Measurements from ENCODE around the gene STAU1.

GRCh38 chr20:49104365-49104648, 83.8 kb downstream of the STAU1 start:
- TF ChIP-seq ESRRG (CRISPR knock-in tag; IDR thresholded peaks at IDR 0.05): no peak
- no peak for TF ChIP-seq POU6F1 (CRISPR knock-in tag; IDR thresholded peaks at IDR 0.05; ENCODE audit: borderline replicate concordance, low read depth)
- no peak for TF ChIP-seq CSRNP3 (CRISPR knock-in tag; IDR thresholded peaks at IDR 0.05)
- no peak for TF ChIP-seq TOX (CRISPR knock-in tag; IDR thresholded peaks at IDR 0.05; ENCODE audit: borderline replicate concordance)
- TF ChIP-seq ZNF70 (CRISPR knock-in tag; IDR thresholded peaks at IDR 0.05): no peak
- TF ChIP-seq PATZ1 (CRISPR knock-in tag; IDR thresholded peaks at IDR 0.05; ENCODE audit: borderline replicate concordance): no peak
- TF ChIP-seq ARNTL (CRISPR knock-in tag; IDR thresholded peaks at IDR 0.05; ENCODE audit: borderline replicate concordance, low read depth): no peak
